Measurements from ENCODE around the gene MAGEE1. TPM values are rescaled to one million over a fixed set of nuclear protein-coding genes. Genes with fewer than 3 reads are reported as not detected.

MAGEE1 gene
- total RNA-seq: under 0.01 and 0.17 TPM in 2 replicates

DNA sequence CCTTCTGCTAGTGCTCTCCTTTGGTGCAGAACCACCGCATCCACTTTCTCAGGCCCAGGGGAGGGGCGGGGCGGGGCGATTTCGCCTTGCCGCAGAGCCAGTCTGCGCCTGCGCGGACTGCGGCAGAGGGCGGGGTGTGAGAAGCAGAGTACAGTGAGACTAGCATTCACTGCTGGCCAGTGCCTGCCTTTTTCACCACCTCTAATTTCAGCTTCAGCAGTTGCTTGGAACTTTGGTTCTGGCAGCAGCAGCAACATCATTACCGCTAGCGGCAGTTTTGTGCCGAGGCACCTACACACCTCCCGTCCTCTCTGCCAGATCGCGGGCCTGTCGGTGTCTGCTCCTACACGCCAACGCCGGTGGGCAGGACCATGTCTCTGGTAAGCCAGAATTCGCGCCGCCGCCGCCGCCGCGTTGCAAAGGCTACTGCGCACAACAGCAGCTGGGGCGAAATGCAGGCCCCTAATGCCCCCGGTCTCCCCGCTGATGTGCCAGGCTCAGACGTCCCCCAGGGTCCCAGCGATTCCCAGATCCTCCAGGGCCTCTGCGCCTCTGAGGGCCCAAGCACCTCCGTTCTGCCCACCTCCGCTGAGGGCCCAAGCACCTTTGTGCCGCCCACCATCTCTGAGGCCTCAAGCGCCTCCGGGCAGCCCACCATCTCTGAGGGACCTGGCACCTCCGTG, at the start of gene MAGEE1:
TSS of gene MAGEE1 (plus strand) at position 151 of the 683 bp plus-strand sequence. CDS start at position 372, 221 bp downstream.

